Stomach (tissue), 4 donors: ENCODE measurements around the gene CACNA1I.

Experiments used
- CTCF ChIP-seq, 7 experiments: fragments of 450-650 bp in 4 of 7; fragments of 200-600 bp in 3 of 7; sonication (generic) in 3 of 7; IDR thresholded peaks; one replicate each; pipeline ENCODE4 v1.5.1; 2016 to 2019; ENCODE audit warnings: antibody characterized with exemption in 7 of 7, control low read depth in 2 of 7, mild to moderate bottlenecking in 1 of 7
- POLR2A ChIP-seq, 4 donors: fragments of 450-650 bp; IDR thresholded peaks; one replicate each; pipeline ENCODE4 v1.6.1; 2016; ENCODE audit warnings: antibody characterized with exemption in 4 of 4, control low read depth in 2 of 4, mild to moderate bottlenecking in 1 of 4, moderate library complexity in 1 of 4

- TF ChIP-seq CTCF (IDR thresholded peaks at IDR 0.05) (no peak), POLR2A (IDR thresholded peaks at IDR 0.05) (no peak)
Observed at GRCh38 chr22:39530116-39530515, 40.4 kb upstream of the CACNA1I start.
